Globus pallidus (tissue), 1 donor: Measurements from ENCODE around the gene RAB3IL1.
"Not testable (repeated sequence)": the region's sequence is repeated elsewhere in the genome, so short reads cannot be mapped to it uniquely, and the experiment has no call there.

ENCODE experiments used
- DNase-seq: peaks from one replicate; pipeline ENCODE4 v3.0.0-alpha.2; 2015; ENCODE audit warnings: low spot score

RAB3IL1 gene, protein sequence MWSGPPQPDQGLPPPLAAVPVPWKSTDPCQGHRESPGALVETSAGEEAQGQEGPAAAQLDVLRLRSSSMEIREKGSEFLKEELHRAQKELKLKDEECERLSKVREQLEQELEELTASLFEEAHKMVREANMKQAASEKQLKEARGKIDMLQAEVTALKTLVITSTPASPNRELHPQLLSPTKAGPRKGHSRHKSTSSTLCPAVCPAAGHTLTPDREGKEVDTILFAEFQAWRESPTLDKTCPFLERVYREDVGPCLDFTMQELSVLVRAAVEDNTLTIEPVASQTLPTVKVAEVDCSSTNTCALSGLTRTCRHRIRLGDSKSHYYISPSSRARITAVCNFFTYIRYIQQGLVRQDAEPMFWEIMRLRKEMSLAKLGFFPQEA

DNA sequence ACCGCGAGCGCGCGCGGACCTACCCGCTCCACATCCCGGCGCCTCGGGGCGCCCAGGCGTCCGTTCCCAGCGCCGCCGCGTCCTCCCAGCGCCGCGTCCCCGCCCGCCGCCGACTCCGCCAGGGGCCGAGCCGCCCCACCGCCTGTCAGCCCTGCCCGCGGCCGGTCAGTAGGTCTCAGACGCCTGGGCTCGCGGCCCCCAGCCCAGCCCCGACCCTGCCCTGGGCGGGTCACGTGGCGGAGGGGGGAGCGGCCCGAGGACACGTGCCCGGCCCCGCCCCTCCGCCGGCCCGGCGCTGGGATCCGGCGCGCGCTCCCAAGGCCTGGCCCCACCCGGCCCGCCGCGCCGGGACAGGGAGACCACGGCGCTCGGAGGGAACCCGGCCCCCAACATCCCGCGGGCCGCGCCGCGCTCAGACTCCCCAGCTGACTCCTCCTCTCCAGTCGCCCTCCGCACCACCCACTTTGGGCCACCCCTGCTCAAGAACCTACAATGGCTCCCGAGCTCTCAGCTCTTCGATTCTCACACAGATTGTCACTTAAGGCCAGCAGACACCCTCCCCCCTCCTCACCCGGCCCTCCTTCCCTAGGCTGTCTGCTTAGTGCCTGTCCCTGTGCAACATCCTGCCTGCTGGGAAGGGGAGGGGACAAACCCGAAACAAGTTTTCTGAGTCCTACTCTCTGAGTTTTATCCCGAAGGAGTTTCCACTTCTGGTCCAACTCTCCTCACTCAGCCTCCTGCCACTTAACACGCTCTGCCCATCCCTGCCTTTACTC lies at the start of gene RAB3IL1:
TSS of gene RAB3IL1 (minus strand) at position 233 of the 776 bp plus-strand sequence. CDS start at position 34, 199 bp downstream.
- peak; percentile 54 for DNase-seq

DNA sequence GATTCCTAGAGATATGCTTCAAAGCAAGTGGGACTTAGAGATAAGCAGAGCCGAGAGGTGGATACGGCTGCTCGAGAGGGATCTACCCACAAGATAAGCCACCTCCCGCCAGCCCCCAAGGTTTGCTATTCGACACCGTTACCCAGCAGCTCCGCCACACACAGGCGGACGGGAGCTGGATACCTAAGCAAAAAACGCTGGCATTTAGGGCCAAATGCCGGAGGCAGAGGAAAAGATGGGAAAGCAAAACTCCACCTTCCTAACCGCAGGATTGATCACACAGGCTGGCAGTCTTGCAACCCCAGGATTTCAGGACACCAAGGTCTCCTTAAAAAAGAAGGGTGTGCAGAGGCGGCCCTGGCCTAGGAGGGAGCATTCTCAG lies 49.4 kb upstream of the RAB3IL1 start:
- DNase-seq: no peak

DNA sequence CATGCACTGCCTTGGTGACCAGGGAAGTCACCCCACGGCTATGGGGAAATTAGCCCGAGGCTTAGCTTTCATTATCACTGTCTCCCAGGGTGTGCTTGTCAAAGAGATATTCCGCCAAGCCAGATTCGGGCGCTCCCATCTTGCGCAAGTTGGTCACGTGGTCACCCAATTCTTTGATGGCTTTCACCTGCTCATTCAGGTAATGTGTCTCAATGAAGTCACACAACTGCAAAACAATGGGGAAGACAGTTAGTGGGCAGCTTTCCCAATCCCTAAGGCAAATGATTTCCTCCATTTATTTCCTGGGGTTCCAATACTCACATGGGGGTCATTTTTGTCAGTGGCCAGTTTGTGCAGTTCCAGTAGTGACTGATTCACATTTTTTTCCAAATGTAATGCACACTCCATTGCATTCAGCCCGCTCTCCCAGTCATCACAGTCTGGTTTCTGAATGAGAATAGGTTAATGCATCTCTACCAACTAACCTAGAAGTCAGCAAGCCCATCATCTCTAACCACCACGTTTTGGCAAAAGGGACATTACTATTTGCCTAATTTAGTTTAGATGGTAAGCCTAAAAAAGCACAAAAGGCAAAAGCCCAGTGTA lies 47.4 kb upstream of the RAB3IL1 start:
- not testable (repeated sequence) for DNase-seq

DNA sequence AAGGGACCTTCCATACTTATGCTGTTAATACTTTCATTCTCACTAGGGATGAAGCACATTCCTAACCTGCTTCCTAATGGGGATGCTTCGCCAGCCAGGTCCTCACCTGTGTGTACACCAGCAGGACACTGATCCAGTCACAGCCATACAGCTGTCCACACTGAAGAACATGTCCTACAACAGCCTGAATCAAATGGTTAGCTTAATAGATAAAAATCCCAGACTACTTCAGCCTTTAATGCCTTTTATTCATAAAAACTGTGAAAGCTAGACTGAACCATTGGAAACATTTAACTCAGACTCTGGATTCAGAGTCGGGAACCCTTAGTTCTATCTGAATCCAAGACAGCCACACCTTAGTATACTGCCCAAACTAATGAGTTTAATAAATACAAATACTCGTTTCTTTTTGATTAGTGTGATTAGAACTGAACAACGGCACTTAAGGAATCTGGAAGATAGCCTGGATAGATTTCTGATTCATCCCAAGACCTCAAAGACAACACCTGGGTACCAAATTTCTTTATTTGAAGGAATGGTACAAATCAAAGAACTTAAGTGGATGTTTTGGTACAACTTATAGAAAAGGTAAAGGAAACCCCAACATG lies 46.8 kb upstream of the RAB3IL1 start:
- DNase-seq: no peak

DNA sequence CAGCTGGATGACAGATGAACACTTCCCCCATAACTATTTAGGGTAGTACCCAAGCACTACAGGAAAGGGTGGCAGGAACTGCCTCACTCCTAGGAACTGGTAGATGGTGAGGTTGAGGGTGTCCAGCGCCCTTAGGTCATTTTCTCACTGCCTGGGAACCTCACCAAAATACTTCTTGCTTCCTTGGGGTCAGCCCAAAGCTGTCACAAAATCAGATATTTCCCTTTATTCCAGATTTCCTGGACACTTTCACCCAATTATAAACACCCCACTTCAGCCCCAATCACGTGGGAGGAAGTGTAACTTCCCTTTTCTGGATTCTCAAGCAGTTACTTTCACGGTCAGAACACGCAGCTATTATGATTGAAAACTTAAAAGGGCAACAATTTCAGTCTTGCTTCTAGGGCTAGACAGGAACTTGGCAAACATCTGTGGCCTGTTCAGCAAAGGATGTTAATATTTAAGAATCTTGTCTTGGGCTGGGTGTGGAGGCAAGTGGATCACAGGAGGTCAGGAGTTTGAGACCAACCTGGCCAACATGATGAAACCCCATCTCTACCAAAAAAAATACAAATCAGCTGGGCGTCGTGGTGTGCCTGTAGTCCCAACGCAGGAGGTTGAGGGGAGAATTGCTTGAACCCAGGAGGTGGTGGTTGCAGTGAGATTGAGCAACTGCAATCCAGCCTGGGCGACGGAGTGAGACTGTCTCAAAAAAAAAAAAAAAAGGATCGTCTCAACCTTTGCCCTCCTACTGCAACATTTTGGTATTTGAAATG lies 46.1 kb upstream of the RAB3IL1 start:
- DNase-seq: peak; percentile 60

DNA sequence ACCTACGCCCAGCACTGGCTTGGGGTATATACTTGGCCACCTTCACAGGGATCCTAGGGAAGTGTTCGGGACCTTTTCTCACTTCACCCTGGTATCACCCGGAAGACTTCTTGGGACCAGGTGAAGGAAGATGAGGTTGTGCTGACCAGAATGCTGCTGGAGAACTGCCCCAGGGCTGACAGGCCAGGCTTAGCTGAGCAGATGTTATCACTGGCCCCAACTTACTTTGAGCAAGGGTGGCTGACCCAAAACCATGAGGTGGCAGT lies 45.6 kb upstream of the RAB3IL1 start:
- no peak for DNase-seq

DNA sequence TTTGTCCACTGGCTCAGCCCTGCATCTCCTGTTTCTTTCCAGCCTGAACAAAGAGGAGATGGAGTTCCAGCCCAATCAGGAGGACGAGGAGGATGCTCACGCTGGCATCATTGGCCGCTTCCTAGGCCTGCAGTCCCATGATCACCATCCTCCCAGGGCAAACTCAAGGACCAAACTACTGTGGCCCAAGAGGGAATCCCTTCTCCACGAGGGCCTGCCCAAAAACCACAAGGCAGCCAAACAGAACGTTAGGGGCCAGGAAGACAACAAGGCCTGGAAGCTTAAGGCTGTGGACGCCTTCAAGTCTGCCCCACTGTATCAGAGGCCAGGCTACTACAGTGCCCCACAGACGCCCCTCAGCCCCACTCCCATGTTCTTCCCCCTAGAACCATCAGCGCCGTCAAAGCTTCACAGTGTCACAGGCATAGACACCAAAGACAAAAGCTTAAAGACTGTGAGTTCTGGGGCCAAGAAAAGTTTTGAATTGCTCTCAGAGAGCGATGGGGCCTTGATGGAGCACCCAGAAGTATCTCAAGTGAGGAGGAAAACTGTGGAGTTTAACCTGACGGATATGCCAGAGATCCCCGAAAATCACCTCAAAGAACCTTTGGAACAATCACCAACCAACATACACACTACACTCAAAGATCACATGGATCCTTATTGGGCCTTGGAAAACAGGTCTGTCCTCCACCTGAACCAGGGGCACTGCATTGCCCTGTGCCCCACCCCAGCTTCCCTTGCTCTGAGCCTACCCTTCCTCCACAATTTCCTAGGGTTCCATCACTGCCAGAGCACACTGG lies 45.0 kb upstream of the RAB3IL1 start:
- DNase-seq: no peak

DNA sequence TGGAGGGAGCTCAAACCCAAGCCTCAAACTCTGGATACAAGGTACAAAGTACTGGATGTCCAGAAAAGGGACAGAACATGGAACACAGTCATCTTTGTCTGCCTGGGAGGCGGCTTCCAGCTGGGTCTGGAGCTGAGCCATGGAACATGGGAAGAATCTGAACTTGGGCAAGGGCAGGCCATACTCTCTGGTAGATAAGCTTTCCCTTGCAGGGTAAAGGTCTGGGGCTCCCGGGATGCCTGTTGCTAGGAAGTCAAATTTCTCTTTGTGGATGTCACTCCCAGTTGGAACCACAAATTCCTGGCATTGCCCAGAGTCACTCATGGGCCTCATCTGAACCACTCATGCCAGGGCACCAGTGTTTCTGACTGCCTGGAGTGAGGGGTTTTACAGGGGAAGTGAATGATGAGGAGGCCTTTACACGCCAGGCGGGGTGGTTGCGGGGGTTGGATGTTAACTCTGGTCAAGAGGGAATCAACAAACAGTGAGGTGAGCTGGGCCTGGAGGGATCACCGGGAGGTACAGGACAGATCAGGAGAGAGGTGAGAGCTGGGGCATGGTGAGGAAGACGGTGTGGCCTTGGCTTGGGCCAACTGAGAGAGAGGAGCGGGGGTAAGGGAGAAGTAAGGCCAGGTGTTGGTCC lies 44.3 kb upstream of the RAB3IL1 start:
- peak; percentile 89 for DNase-seq

DNA sequence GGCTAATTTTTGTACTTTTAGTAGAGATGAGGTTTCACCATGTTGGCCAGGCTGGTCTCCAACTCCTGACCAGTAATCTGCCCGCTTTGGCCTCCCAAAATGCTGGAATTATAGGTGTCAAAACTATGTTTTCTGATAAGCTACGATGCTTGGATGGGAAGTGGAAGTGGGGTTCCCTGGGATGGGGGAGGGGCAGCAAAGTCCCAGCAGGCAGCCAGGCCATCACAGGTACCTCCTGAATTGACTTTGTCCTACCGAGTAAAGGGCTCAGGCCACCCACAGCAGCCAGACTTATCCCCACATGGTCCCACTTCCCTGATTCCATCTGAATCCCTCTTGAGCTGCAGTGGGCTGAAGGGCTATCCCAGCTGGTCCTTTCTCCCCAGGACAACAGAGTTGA lies 43.2 kb upstream of the RAB3IL1 start:
- DNase-seq: no peak

DNA sequence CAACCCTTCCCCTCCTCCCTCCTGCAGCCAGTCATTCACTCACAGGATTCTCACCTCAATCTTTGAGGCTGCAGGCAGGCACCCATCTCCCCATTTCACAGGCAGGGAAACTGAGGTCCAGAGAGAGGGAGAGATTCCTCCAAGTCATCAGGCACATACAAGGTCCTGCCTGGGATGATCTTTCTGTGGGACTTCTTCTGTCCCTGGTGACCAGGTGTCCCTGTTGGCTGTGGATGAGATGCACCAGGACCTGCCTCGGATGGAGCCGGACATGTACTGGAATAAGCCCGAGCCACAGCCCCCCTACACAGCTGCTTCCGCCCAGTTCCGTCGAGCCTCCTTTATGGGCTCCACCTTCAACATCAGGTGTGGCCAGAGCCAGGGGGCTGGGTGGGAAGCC lies 42.3 kb upstream of the RAB3IL1 start:
- DNase-seq: no peak

DNA sequence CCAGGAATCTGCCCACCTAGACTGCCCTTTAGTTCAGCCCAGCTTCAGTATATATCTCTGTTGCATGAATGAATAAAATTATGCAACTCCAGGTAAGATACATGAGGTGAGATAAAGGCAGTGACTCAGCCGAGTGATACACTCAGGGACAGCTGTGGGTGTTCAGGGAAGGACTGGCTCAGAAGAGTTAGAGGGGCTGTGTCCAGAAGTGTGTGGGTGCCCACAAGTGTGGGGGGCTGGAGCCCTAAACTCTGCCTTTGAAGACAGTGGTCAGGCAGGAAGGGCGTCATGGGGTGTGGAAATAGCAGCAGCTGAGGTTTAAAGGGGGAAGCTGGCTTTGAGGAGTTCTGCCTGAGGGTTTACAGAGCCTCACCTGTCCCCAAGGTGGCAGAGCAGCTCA lies 41.7 kb upstream of the RAB3IL1 start:
- DNase-seq: no peak

DNA sequence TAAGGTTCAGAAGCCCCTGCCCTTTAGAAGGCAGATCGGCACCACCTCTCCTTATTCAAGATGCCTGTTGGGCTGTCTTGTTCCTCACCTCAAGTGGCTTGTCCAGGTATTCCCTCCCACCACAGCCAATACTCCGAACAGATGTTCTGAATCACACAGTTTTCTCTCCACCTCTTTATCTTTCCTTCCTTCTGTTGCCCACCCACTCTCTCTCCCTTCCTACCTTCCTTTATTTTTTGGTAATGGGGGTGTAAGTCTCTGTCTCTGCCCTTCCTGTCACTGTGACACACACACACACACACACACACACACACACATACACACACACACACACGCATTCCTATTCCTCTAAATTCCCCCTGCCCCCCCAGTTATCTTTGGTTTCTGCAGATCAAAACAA lies 41.2 kb upstream of the RAB3IL1 start:
- DNase-seq: no peak

DNA sequence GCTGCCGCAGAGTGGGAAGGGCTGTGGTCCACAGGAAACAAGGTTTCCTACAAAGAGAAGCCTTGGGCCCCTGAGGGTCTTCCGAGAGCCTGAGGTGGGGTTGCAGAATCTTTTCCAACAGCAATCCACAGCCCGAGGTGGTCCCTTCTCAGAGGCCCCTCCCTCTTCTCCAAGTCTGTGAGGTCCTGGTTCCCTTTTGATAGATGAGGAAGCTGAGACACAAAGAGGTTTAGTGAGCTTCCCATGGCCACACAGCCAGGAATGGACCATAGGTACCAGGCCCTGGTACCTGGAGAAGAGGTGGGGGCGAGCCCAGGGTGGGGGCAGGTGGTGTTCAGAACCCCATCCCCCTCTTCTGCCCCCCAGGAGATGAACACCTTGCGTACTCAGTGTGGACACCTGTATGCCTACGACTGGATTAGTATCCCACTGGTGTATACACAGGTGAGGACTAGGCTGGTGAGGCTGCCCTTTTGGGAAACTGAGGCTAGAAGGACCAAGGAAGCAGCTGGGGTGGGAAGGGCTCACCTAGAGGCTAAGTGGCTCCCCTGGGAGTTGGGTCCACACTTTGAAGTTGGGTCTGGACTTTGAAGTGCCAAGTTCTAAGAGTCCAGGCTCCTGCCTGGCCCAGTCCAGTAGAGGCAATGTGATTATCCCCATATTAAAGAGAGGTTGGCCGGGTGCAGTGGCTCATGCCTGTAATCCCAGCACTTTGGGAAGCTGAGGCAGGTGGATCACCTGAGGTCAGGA lies 39.8 kb upstream of the RAB3IL1 start:
- DNase-seq: no peak

DNA sequence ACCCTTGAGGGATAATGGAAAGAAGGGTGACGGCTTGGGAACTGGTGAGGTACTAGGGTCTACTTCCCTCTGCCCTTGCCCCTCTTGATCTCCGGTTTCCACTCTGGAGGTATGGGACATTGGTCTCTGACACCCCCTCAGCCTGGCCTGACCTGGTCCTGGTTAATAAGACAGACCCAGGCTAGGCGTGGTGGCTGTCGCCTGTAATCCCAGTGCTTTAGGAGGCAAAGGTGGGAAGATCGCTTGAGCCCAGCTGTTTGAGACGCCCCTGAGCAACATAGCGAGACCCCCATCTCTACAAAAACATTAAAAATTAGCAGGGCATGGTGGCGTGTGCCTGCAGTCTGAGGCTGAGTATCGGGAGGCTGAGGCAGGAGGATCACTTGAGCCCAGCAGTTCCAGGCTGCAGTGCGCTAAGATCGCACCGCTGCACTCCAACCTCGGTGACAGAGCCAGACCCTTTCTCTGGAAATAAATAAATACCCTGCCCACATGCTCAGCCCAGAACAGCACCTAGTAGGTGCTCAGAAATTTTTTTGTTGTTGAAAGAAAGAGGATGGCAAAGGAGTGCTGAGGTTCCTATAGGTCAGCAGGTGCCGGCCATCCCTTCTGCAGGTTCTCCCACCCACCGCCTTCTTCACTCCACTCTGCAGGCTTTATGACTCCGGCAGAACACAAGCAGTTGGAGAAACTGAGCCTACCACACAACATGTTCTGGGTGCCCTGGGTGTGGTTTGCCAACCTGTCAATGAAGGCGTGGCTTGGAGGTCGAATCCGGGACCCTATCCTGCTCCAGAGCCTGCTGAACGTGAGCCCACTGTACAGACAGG lies 39.0 kb upstream of the RAB3IL1 start:
- no peak for DNase-seq

DNA sequence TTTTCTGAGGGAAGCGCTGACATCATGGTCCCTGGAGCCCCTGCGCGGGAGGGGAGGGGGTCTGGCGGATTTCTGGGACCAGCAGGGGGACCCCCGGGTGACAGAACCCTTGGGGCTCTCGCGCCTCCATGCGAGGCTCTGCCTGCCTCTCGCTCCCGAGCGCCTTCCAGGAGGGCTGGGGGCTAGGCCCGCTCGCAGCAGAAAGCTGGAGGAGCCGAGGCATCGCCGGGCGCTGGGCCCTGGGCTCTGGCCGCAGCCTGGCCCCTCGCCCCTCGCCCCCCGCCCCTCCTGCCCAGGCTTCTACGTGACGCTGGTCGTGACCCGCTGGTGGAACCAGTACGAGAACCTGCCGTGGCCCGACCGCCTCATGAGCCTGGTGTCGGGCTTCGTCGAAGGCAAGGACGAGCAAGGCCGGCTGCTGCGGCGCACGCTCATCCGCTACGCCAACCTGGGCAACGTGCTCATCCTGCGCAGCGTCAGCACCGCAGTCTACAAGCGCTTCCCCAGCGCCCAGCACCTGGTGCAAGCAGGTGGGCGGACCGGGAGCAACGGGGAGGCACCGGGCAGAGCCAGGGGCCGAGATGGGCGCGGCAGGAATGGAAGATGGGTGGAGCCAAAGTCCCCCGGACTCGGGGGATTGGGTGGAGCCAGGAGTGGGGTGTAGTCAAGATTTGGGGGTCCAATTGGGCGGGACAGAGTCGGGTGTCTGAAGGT lies 38.2 kb upstream of the RAB3IL1 start:
- no peak for DNase-seq

DNA sequence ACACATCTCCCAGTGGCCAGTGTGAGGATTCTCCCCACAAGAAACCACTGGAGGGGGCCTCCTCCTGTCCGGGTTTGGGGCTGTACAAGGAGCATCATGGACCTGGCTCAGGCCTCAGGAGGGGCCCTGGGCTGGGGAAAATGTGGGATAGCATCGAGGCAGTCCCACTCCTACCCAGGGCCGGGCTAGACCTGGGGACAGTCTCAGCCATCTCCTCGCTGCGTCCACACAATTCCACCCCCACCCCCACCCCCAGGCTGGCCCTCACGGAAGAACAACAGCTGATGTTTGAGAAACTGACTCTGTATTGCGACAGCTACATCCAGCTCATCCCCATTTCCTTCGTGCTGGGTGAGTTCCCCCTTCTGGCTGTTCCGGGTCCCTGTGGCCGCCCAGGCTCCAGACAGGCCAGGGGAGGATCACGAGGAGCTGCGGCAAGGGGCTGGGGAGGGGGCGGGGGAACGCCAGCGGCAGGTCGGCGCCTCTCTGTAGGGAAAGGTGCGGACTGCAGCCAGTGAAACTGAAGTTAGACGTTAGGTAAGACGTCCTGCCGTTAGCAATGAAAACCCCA lies 37.6 kb upstream of the RAB3IL1 start:
- DNase-seq: peak; percentile 71

DNA sequence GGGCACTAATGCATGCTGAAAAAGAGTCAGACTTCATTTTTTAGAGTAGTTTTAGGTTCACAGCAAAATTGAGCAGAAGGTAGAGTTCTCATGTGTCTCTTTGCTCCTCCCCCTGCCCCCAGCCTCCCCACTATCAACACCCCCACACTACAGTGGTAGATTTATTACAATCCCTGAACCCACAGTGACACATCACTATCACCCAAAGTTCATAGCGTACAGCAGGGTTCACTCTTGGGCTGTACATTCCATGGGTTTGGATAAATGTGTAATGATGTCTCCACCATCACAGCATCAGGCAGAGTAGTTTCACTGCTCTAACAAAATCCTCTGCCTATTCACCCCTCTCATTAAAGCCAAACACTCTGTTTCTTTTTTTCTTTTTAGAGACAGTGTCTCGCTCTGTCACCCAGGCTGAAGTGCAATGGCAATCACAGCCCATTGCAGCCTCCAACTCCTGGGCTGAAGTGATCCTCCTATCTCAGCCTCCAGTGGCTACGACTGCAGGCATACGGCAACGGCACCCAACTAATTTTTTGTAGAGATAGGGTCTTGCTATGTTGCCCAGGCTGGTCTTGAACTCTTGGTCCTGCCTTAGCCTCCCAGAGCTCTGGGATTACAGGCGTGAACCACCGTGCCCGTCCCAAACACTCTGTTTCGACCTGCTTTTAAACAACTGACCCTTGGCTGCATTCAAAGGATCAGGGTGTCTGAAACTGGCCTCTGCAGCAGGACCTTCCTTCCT lies 36.9 kb upstream of the RAB3IL1 start:
- no peak for DNase-seq
